Thyroid gland (tissue), 4 donors: Measurements from ENCODE around the gene YEATS4. TPM values are rescaled to one million over a fixed set of nuclear protein-coding genes. Genes with fewer than 3 reads are reported as not detected.

Experiments used
- DNase-seq, 2 donors: peaks; one replicate each; pipeline ENCODE4 v3.0.0-alpha.2; 2019
- H3K27ac ChIP-seq, 3 donors: fragments of 200-600 bp; sonication (generic); 1 replicate in 2 of 3; 2 replicates in 1 of 3; pipeline ENCODE4 v1.5.1; 2016 to 2019; ENCODE audit warnings: mild to moderate bottlenecking in 1 of 3, moderate library complexity in 1 of 3
- H3K27me3 ChIP-seq: fragments of 200-600 bp; sonication (generic); one replicate; pipeline ENCODE4 v1.5.1; 2019
- H3K36me3 ChIP-seq, 2 donors: fragments of 200-600 bp; sonication (generic); one replicate each; pipeline ENCODE4 v1.5.1; 2016 to 2019
- H3K4me1 ChIP-seq, 2 donors: fragments of 200-600 bp; sonication (generic); one replicate each; pipeline ENCODE4 v1.5.1; 2017 to 2019
- H3K4me3 ChIP-seq, 3 donors: fragments of 200-600 bp; sonication (generic); replicated peaks in 1 of 3; 1 replicate in 2 of 3; 2 replicates in 1 of 3; pipeline ENCODE4 v1.5.1; 2016; ENCODE audit warnings: mild to moderate bottlenecking in 1 of 3
- H3K9me3 ChIP-seq: fragments of 200-600 bp; sonication (generic); one replicate; pipeline ENCODE4 v1.5.1; 2017
- POLR2A ChIP-seq, 2 donors: fragments of 450-650 bp; IDR thresholded peaks; one replicate each; pipeline ENCODE4 v1.6.1; 2017; ENCODE audit warnings: antibody characterized with exemption in 2 of 2, mild to moderate bottlenecking in 2 of 2, moderate library complexity in 1 of 2
- WGBS, 2 donors: methylation state at CpG; one replicate each; pipeline ENCODE4 v1.1.5; 2017; 5-methylcytosine and 5-hydroxymethylcytosine counted together
- intact Hi-C: fragments of 100-400 bp; cut with DNase I; formaldehyde crosslinking; loops from one replicate; pipeline ENCODE4 v1.15.1; 2023
- total RNA-seq, 4 donors: library from RNA; depleted of rRNA; stranded (reverse); fragments of >200 nt; gene quantifications; one replicate each; pipeline ENCODE4 v1.2.3, GENCODE V29; 2016
- TF ChIP-seq, protein P1 (sequence below), 6 experiments: fragments of 200-600 bp in 3 of 6; fragments of 450-650 bp in 3 of 6; sonication (generic) in 3 of 6; IDR thresholded peaks; one replicate each; pipeline ENCODE4 v1.5.1; 2016 to 2019; ENCODE audit warnings: antibody characterized with exemption in 6 of 6, mild to moderate bottlenecking in 2 of 6, inconsistent platforms in 1 of 6, moderate library complexity in 1 of 6

Gene YEATS4
- total RNA-seq, 4 donors from 2014 or later, result 13.8 to 37.8 (median 20.9) TPM

DNA sequence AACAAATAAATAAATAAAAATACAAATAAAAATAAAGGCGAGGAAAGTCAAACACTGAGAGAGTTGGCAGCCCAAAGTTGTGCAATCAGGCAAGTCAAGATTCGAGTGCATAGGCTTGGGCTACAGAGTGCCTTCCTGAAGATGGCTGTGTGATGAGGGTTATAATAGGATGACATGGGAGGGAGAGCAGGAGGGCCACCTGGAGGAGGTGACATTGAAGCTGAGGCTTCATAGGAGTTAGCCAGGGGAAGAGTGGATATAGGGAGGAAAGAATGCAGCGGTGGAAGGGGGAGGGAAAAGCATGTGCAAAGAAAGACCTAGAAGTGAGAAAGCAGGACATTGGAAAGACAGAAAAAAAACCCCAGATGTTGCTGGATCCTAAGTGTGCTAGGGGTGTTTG, 53.1 kb downstream of the YEATS4 start:
- WGBS, 2 donors, result 92 to 95% methylated on average over 3 of the region's 3 CpGs

GRCh38 chr12:69415471-69416275, 56.1 kb downstream of the YEATS4 start:
- intact Hi-C loops, result loop anchor here (5.0 kb wide), 1 partner anchor 157 kb away; no protein-coding TSS in a partner anchor
- Histone ChIP-seq H3K4me3 (no peak overlapping the region), H3K36me3 (no peaks in the 10 kb centered on the region), H3K9me3 (no peaks in the 10 kb centered on the region), H3K27ac (peak overlapping the region in 1 of 3 donors; percentile 49), H3K27me3 (no peaks in the 10 kb centered on the region), H3K4me1 (peaks cover 0 to 13% of the 10 kb centered on the region in 2 donors)
- TF ChIP-seq, protein P1, sequence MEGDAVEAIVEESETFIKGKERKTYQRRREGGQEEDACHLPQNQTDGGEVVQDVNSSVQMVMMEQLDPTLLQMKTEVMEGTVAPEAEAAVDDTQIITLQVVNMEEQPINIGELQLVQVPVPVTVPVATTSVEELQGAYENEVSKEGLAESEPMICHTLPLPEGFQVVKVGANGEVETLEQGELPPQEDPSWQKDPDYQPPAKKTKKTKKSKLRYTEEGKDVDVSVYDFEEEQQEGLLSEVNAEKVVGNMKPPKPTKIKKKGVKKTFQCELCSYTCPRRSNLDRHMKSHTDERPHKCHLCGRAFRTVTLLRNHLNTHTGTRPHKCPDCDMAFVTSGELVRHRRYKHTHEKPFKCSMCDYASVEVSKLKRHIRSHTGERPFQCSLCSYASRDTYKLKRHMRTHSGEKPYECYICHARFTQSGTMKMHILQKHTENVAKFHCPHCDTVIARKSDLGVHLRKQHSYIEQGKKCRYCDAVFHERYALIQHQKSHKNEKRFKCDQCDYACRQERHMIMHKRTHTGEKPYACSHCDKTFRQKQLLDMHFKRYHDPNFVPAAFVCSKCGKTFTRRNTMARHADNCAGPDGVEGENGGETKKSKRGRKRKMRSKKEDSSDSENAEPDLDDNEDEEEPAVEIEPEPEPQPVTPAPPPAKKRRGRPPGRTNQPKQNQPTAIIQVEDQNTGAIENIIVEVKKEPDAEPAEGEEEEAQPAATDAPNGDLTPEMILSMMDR (IDR thresholded peaks at IDR 0.05), result peak; percentile 13 to 87 (median 73)
- TF ChIP-seq POLR2A (IDR thresholded peaks at IDR 0.05), result no peak
- DNase-seq, result peak; percentile 58 to 61
- 19 to 32% methylated on average over 8 of the region's 8 CpGs for WGBS, 2 donors

More for the DNA sequence above, 53.1 kb downstream of the YEATS4 start:
- no peak for DNase-seq
- Histone ChIP-seq H3K9me3 (no peaks in the 10 kb centered on the region), H3K27ac (no peak overlapping the region), H3K36me3 (no peaks in the 10 kb centered on the region), H3K4me3 (no peak overlapping the region), H3K4me1 (peaks cover 0 to 13% of the 10 kb centered on the region in 2 donors), H3K27me3 (no peaks in the 10 kb centered on the region)
- TF ChIP-seq POLR2A (IDR thresholded peaks at IDR 0.05), result no peak
- TF ChIP-seq, protein P1 (IDR thresholded peaks at IDR 0.05), result no peak
- intact Hi-C loops, result no loop called here

- intact Hi-C loops, result loop anchor here (5.0 kb wide), 1 partner anchor 155 kb away; no protein-coding TSS in a partner anchor
- Histone ChIP-seq H3K27me3 (no peaks in the 10 kb centered on the region), H3K36me3 (no peaks in the 10 kb centered on the region), H3K27ac (no peak overlapping the region), H3K9me3 (no peaks in the 10 kb centered on the region), H3K4me1 (peaks cover 0 to 13% of the 10 kb centered on the region in 2 donors), H3K4me3 (no peak overlapping the region)
- DNase-seq, result no peak
- TF ChIP-seq, protein P1 (IDR thresholded peaks at IDR 0.05), result no peak
- TF ChIP-seq POLR2A (IDR thresholded peaks at IDR 0.05), result no peak
- 90 to 94% methylated on average over 5 of the region's 5 CpGs for WGBS, 2 donors
These were observed 57.7 kb downstream of the YEATS4 start for GRCh38 chr12:69417231-69417630.

DNA sequence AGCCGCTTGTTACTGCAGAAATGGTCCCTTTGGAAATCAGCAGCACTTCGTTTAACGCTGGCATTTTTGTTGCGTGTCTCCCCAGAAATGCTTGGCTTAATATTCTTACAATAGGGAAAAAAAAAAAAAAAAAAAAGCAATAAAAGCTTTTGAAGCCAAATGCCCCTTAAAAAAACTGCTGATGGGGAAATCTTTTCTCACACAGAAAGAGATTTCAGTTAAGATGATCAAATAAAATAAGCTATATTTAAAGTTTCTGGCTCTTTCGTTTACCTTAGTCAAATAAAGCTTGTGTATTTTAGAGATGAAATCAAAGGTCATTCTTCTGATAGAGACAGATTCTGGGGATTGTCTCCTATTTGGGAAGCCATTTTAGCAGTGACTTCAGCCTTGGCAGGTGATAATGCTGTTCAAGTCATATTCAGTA, 58.2 kb downstream of the YEATS4 start:
- Histone ChIP-seq H3K9me3 (no peaks in the 10 kb centered on the region), H3K4me3 (no peak overlapping the region), H3K27ac (no peak overlapping the region), H3K27me3 (no peaks in the 10 kb centered on the region), H3K4me1 (peaks cover 0 to 13% of the 10 kb centered on the region in 2 donors), H3K36me3 (no peaks in the 10 kb centered on the region)
- no peak for DNase-seq
- intact Hi-C loops, result loop anchor here (5.0 kb wide), 1 partner anchor 155 kb away; no protein-coding TSS in a partner anchor
- TF ChIP-seq, protein P1 (IDR thresholded peaks at IDR 0.05), result no peak
- TF ChIP-seq POLR2A (IDR thresholded peaks at IDR 0.05), result no peak
- 91 to 92% methylated on average over 5 of the region's 5 CpGs for WGBS, 2 donors

DNA sequence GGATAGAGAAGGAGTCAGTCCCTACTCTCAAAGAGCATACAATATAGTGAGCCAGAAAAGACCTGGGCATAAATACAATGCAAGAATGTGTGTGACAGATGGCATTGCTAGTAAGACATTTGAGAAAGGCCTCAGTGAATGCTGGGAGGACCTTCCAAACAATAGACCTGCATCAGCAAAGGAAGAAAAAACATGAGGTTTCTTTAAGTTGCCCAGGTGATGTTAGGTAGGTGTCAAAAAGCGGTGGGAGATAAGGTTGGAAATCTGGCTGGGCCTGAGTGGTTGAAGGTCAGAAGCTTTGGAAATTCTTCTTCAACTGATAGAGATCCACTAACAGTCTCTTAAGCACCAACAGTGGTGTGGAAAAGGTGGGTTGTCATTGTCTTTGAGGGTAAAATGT, 60.2 kb downstream of the YEATS4 start:
- TF ChIP-seq, protein P1 (IDR thresholded peaks at IDR 0.05), result no peak
- no peak for TF ChIP-seq POLR2A (IDR thresholded peaks at IDR 0.05)
- intact Hi-C loops, result loop anchor here (5.0 kb wide), 1 partner anchor 153 kb away; no protein-coding TSS in a partner anchor
- H3K4me3 ChIP-seq, result no peak overlapping the region
- no peak for DNase-seq
- H3K36me3 ChIP-seq, result no peaks in the 10 kb centered on the region
- H3K27ac ChIP-seq, result no peak overlapping the region
- H3K27me3 ChIP-seq, result no peaks in the 10 kb centered on the region
- WGBS, 2 donors, result 97 to 100% methylated on average over 1 of the region's 1 CpG
- H3K4me1 ChIP-seq, result peaks cover 0 to 13% of the 10 kb centered on the region in 2 donors
- H3K9me3 ChIP-seq, result no peaks in the 10 kb centered on the region
